GM12801 (cell line): ENCODE data around the gene ZNF740.

Source experiments
- CTCF ChIP-seq: IDR thresholded peaks from one replicate; pipeline ENCODE4 v1.5.1; 2011; ENCODE audit warnings: control low read depth; ENCODE audit not compliant: insufficient read length; ENCODE audit errors: extremely low read depth

The ZNF740 gene

GRCh38 chr12:53214687-53215455 is 34.3 kb downstream of the ZNF740 start:
- no peak for TF ChIP-seq CTCF

- no peak for TF ChIP-seq CTCF
Measured at GRCh38 chr12:53215497-53215896, 35.0 kb downstream of the ZNF740 start.

GRCh38 chr12:53217051-53217930 is 36.8 kb downstream of the ZNF740 start:
- TF ChIP-seq CTCF = no peak

DNA sequence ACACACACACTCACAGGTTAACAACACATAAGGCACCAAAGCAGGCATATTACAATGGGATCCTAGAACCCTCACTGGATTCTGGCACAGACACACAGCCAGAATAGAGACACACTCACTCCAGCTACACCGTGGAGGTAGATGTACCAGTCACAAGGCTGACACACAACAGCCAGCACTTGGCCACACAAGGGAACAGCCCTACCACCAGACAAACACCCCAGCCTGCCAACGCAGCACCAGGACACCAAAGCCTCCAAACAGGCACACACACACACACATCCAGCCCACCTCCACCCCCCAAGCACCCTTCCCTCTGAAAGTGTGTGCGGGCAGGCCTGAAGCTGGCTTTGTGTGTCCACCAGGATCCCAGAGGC is 37.4 kb downstream of the ZNF740 start:
- TF ChIP-seq CTCF = no peak

DNA sequence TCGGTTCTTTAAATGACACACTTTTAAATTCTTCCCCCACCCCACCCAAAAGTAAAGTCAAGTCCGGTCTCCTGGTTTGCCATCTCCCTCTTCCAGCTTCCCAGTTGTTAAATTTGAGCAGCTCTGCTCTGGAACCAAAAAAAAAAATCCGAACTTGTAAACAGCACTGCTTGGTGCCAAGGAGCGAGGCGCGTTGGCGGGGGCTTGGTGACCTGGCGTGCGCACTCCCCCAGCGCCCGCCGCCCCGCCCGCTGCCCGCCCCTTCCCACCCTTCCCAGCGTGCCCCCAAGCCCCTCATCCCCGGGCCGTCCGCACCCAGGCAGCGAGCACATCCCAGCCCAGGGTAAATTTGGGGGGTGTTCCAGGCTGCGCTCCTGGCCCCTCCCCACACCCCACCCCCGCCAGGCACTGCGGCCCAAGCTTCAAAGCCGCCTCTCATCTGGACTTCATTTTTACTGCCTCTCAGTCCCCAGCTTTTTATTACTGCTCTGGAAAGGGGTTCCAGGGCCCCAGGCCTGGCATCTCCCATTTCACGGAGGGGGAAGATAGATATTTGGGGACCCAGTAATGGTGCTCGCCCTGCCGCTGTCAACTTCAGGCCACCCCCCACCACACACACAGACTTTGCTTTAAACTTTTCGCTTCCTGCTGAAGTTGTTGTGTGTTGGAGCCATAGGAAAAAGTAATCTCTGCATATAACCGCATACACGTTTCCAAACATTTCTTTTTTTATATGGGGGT is 38.2 kb downstream of the ZNF740 start:
- TF ChIP-seq CTCF = no peak

GRCh38 chr12:53219292-53219955 is 38.9 kb downstream of the ZNF740 start:
- no peak for TF ChIP-seq CTCF
